ENCODE data around the gene NF1. TPM values are rescaled to one million over a fixed set of nuclear protein-coding genes. Genes with fewer than 3 reads are reported as not detected.

NF1 gene
- total RNA-seq, 1 experiment from 2014 or later: 60.2 TPM

DNA sequence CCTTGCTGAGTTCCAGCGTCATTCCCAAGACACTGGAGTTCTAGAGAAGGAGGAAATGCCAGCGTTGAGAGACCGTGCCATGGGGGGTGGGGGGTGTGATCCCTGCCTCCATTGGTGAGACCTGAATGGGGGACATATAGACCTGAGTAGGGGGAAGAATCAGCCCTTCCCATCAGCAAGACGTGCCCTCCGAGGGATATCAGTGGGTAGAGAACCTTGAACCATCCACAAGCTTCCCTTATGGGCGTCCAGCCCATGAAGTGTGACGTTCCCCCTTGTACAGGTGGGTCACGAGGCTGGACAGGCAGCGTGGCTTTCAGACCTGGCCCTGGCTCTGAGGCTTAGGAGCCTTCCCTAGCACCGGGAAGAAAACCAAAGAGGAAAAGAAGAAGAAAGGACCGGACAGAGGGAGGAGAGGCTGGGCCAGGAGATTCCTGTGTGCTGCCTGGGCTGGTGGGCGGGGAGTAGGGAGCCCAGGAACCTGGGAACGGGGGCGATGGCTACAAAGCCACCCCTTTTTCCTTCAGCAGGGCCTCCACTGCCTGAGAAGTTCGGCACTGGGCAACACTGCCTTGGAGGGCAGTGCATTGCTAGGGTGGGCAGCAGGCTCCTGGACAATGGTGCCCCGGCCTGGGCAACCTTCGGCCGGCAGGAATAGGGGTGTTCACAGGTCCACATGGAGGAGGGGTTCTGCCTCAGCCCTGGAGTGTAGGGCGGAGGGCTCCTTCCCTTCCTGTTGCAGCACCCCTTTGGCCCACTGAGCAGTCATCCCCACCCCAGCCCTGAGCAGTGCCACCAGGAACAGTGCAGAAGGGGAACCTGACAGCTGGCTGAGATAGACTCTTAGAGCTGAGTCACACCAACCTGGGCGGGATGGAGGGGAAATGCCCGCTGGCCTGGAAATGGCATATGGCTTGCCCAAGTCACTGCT is 303.9 kb downstream of the NF1 start:
- TF ChIP-seq, protein P1, sequence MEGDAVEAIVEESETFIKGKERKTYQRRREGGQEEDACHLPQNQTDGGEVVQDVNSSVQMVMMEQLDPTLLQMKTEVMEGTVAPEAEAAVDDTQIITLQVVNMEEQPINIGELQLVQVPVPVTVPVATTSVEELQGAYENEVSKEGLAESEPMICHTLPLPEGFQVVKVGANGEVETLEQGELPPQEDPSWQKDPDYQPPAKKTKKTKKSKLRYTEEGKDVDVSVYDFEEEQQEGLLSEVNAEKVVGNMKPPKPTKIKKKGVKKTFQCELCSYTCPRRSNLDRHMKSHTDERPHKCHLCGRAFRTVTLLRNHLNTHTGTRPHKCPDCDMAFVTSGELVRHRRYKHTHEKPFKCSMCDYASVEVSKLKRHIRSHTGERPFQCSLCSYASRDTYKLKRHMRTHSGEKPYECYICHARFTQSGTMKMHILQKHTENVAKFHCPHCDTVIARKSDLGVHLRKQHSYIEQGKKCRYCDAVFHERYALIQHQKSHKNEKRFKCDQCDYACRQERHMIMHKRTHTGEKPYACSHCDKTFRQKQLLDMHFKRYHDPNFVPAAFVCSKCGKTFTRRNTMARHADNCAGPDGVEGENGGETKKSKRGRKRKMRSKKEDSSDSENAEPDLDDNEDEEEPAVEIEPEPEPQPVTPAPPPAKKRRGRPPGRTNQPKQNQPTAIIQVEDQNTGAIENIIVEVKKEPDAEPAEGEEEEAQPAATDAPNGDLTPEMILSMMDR (IDR thresholded peaks at IDR 0.05; ENCODE audit: unreplicated experiment): no peak
- CTCF ChIA-PET: interaction anchor here (1.5 kb wide), 1 partner anchor 38 kb away, joined by 4 read pairs; no protein-coding TSS in a partner anchor

DNA sequence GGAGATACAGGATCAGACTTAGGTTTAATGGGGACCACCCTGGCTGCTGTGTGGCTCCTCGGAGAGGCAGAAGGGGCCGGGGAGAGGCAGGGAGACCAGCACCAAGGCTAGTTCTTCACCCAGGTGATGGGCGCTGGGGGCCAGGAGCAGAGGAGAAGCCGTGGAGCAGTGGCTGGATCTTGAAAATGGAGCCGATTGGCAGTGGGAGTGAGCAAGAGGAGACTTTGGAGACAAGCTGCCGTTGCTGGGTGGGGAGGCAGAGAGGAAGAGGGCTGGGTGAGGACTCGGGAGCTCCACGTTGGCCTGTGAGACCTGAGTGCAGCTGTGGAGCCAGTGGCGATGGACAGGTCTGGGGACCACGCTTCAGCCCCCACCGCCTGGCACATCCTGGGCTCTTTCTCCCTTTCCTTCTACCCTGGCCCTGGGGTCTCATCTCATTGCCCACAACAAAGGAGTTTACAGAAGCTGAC is 305.7 kb downstream of the NF1 start:
- DNase-seq (ENCODE audit: unreplicated experiment): no peak
- peaks cover 11% of the 10 kb centered on the region for H3K27me3 Mint-ChIP-seq (ENCODE audit: insufficient read depth, unreplicated experiment)
- H3K36me3 Mint-ChIP-seq (ENCODE audit: insufficient read depth, unreplicated experiment): no peaks in the 10 kb centered on the region
- TF ChIP-seq, protein P1 (IDR thresholded peaks at IDR 0.05; ENCODE audit: unreplicated experiment): no peak
- no peak overlapping the region for H3K27ac Mint-ChIP-seq (ENCODE audit: low read depth, unreplicated experiment)
- peaks cover 8% of the 10 kb centered on the region for H3K4me1 Mint-ChIP-seq (ENCODE audit: insufficient read depth, unreplicated experiment)
- intact Hi-C loops (cut with micrococcal nuclease): no loop called here
- no peak overlapping the region for H3K4me3 Mint-ChIP-seq (ENCODE audit: unreplicated experiment)
- no peaks in the 10 kb centered on the region for H3K9me3 Mint-ChIP-seq (ENCODE audit: unreplicated experiment)
- no TSS peak for BruUV-seq (replicated peaks)
- CTCF ChIA-PET: no interaction called here
- POLR2A ChIA-PET: no interaction called here

More for the DNA sequence above, 303.9 kb downstream of the NF1 start:
- peaks cover 11% of the 10 kb centered on the region for H3K27me3 Mint-ChIP-seq (ENCODE audit: insufficient read depth, unreplicated experiment)
- no peaks in the 10 kb centered on the region for H3K4me1 Mint-ChIP-seq (ENCODE audit: insufficient read depth, unreplicated experiment)
- intact Hi-C loops (cut with micrococcal nuclease): no loop called here
- POLR2A ChIA-PET: no interaction called here
- no peaks in the 10 kb centered on the region for H3K9me3 Mint-ChIP-seq (ENCODE audit: unreplicated experiment)
- H3K27ac Mint-ChIP-seq (ENCODE audit: low read depth, unreplicated experiment): no peak overlapping the region
- no peak overlapping the region for H3K4me3 Mint-ChIP-seq (ENCODE audit: unreplicated experiment)
- DNase-seq (ENCODE audit: unreplicated experiment): no peak
- no TSS peak for BruUV-seq (replicated peaks)
- no peaks in the 10 kb centered on the region for H3K36me3 Mint-ChIP-seq (ENCODE audit: insufficient read depth, unreplicated experiment)

DNA sequence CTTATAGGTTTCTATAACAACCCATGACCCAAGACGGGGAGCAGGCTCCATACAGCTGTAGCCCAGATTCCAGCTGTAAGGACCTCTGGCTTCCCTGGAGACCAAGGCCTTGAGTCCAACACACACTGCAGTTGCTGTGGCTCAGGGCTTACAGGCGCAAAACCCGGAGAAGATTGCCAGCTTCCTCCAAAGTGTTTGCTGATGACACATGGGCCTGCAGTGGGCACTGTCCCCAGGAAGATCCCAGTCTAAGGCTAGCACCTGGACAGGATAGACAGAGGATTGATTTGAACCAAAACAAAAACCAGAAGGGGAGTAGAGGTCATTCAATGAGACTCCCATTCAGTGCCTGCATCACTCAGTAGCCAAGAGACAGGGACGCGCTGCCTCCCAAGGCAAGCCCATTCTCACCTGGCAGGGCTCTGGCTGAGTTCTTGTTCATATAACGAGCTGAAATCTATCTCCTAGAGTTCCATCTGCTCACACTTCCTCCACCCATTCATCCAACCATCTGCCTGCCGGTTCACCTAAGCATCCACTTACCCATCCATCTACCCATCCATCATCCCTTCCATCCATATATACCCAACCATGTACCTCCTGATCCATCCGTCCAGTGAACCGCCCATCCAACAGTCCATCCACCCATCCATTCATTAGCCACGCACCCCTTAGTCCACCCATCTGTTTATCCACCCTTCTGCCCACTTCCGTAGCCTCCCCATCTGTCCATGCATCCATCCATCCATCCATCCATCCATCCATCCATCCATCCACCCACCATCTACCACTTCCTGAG is 306.9 kb downstream of the NF1 start:
- Mint-ChIP-seq H3K9me3 (ENCODE audit: unreplicated experiment) (no peaks in the 10 kb centered on the region), H3K36me3 (ENCODE audit: insufficient read depth, unreplicated experiment) (no peaks in the 10 kb centered on the region), H3K27ac (ENCODE audit: low read depth, unreplicated experiment) (no peak overlapping the region), H3K4me3 (ENCODE audit: unreplicated experiment) (no peak overlapping the region), H3K4me1 (ENCODE audit: insufficient read depth, unreplicated experiment) (peaks cover 8% of the 10 kb centered on the region), H3K27me3 (ENCODE audit: insufficient read depth, unreplicated experiment) (peaks cover 11% of the 10 kb centered on the region)
- TF ChIP-seq, protein P1 (IDR thresholded peaks at IDR 0.05; ENCODE audit: unreplicated experiment): no peak
- intact Hi-C loops (cut with micrococcal nuclease): no loop called here
- POLR2A ChIA-PET: no interaction called here
- CTCF ChIA-PET: no interaction called here
- no TSS peak for BruUV-seq (replicated peaks)
- DNase-seq (ENCODE audit: unreplicated experiment): no peak

All from MCF 10A (cell line).